ENCODE data around the gene RRP15.

Gene RRP15

DNA sequence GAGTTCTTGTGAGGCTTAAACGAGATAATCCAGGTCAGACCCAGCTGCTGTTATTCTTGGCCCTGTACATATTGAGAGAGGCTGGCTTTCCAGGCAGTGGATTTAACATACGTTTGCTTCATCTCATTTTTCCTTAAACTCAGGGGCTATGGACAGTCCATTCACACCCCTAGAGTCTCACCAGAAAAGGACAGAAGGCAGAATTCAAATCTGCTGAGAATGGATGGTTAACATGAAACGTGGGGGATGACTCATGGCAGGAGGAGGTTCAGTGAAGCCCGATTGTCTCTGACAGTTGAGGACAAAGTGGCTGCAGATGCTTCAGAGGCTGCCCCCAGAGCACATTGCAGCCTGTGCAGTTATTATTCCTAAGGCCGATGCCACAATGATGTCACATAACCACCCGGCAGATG, 99.5 kb downstream of the RRP15 start:
- H3K27me3 ChIP-seq (ENCODE audit: control insufficient read depth, insufficient read depth, low read length) = no peaks in the 10 kb centered on the region
- H3K4me3 ChIP-seq (ENCODE audit: low read depth, low read length) = no peak overlapping the region
- no peak overlapping the region for H3K27ac ChIP-seq
- H3K36me3 ChIP-seq (ENCODE audit: control insufficient read depth, insufficient read depth, low read length) = no peaks in the 10 kb centered on the region
- no peaks in the 10 kb centered on the region for H3K79me2 ChIP-seq
- no peak overlapping the region for H3K9ac ChIP-seq
- H3K4me2 ChIP-seq (ENCODE audit: low read length) = no peak overlapping the region
- no peak overlapping the region for H2AFZ ChIP-seq
- TF ChIP-seq, protein P1, sequence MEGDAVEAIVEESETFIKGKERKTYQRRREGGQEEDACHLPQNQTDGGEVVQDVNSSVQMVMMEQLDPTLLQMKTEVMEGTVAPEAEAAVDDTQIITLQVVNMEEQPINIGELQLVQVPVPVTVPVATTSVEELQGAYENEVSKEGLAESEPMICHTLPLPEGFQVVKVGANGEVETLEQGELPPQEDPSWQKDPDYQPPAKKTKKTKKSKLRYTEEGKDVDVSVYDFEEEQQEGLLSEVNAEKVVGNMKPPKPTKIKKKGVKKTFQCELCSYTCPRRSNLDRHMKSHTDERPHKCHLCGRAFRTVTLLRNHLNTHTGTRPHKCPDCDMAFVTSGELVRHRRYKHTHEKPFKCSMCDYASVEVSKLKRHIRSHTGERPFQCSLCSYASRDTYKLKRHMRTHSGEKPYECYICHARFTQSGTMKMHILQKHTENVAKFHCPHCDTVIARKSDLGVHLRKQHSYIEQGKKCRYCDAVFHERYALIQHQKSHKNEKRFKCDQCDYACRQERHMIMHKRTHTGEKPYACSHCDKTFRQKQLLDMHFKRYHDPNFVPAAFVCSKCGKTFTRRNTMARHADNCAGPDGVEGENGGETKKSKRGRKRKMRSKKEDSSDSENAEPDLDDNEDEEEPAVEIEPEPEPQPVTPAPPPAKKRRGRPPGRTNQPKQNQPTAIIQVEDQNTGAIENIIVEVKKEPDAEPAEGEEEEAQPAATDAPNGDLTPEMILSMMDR (IDR thresholded peaks at IDR 0.05) = no peak
- no peaks in the 10 kb centered on the region for H3K4me1 ChIP-seq
- no peaks in the 10 kb centered on the region for H3K9me3 ChIP-seq (ENCODE audit: control insufficient read depth, low read length)

Measured in parathyroid adenoma (tissue), 2 donors.